Mucosa of stomach (tissue), 1 donor: ENCODE results near the gene IGF1.

Experiments used
- H3K27me3 ChIP-seq: one replicate; pipeline ENCODE4 v1.7.0; 2013; ENCODE audit warnings: mild to moderate bottlenecking, low read length; ENCODE audit not compliant: control insufficient read depth, insufficient read depth
- H3K36me3 ChIP-seq: one replicate; pipeline ENCODE4 v1.7.0; 2013; ENCODE audit warnings: low read length; ENCODE audit not compliant: control insufficient read depth, insufficient read depth
- H3K4me1 ChIP-seq: one replicate; pipeline ENCODE4 v1.7.0; 2013; ENCODE audit warnings: mild to moderate bottlenecking, low read length; ENCODE audit not compliant: control insufficient read depth, insufficient read depth
- H3K4me3 ChIP-seq: one replicate; pipeline ENCODE4 v1.7.0; 2013; ENCODE audit warnings: low read length
- H3K9ac ChIP-seq: one replicate; pipeline ENCODE4 v1.7.0; 2013; ENCODE audit warnings: mild to moderate bottlenecking, low read length, moderate library complexity
- H3K9me3 ChIP-seq: one replicate; pipeline ENCODE4 v1.7.0; 2013; ENCODE audit warnings: mild to moderate bottlenecking, low read length, moderate library complexity; ENCODE audit not compliant: control insufficient read depth
- donor health status: Pancreatic carcinoma.

Gene IGF1

DNA sequence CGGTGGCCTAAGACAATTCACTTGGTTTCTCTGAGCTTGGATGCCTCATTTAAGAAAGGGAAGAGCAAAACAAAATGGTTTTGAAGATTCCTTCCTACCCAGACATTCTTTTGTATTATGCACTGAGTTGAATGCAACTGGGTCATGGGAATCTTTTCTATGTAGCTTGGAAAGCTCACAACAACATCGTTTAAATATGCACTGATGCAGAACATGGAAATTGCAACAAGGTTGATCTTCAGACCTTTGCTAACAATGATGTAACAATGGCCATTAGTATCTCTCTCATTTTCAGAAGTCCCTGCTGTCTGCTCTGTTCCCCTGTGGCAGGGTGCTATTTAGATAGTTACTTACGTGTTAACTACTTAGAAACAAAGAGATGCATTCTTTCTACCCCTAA, 30.1 kb upstream of the IGF1 start:
- Histone ChIP-seq H3K9ac (no peak overlapping the region), H3K9me3 (no peaks in the 10 kb centered on the region)

DNA sequence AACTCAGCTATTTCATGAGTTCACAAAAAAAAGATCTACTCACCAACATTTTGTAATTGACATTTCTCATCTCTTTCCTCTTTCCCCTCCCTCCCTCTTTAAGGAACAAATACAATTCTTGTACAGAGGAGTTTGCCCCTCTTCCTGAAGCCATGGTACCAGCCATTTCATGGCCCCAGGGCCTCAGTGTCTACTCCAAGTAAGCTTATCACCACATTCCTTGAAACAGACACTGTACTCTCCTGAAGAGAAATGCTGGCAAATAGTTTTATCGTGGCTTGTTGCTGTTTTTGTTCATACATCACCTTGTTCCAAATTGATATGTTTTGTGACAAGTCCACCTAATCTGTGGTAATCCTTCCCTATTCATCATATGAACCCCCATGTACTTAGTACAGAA, 29.7 kb upstream of the IGF1 start:
- no peaks in the 10 kb centered on the region for H3K27me3 ChIP-seq
- H3K9me3 ChIP-seq, result no peaks in the 10 kb centered on the region
- no peak overlapping the region for H3K9ac ChIP-seq
- H3K4me3 ChIP-seq, result no peak overlapping the region
- H3K36me3 ChIP-seq, result no peaks in the 10 kb centered on the region
- peaks cover 10% of the 10 kb centered on the region for H3K4me1 ChIP-seq

More for the DNA sequence above, 30.1 kb upstream of the IGF1 start:
- Histone ChIP-seq H3K27me3 (no peaks in the 10 kb centered on the region), H3K4me1 (peaks cover 10% of the 10 kb centered on the region), H3K4me3 (no peak overlapping the region), H3K36me3 (no peaks in the 10 kb centered on the region)

DNA sequence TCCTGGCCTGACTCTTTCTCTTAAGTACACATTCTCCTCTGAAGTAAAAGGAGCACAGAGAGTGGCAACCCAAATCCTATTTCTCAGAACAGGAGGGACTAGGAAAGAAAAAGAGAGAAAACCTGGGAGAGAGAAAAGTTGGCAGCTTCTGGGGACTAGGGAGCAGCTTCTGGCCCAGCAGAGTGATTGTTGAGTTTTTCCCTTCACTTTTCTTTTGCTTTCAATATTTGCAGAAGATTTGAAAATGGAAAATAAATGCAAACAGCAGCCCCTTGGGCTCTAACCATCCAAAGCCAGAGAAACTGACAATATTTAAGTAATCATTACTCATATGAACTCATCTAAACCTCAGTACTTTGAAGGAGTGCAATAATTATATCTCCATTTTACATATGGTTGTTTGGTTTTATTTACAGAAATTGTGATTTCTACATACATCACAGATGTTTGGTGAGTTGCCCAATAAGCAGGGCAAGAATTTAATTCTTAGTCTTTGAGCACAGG, 28.8 kb upstream of the IGF1 start:
- Histone ChIP-seq H3K4me1 (peaks cover 10% of the 10 kb centered on the region), H3K9me3 (no peaks in the 10 kb centered on the region), H3K27me3 (no peaks in the 10 kb centered on the region), H3K9ac (no peak overlapping the region), H3K4me3 (no peak overlapping the region), H3K36me3 (no peaks in the 10 kb centered on the region)

DNA sequence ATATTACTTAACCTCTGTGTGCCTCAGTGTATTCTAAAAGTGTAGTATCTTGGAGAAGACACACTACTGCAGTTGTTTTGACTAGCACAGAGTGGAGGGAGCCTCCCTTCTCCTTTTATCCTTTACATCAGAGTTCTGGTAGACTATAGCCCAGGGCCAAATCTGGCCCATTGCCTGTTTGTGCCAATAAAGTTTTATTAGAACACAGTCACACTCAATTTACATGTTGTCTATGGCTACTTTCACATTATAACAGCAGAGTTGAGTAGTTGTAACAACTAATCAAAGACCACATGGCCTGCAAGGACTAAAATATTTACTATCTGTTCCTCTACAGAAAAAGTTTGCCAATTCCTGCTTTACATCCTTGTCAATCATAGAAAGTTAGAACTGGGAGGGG, 27.7 kb upstream of the IGF1 start:
- Histone ChIP-seq H3K9ac (no peak overlapping the region), H3K4me1 (peaks cover 10% of the 10 kb centered on the region), H3K4me3 (no peak overlapping the region), H3K9me3 (no peaks in the 10 kb centered on the region), H3K36me3 (no peaks in the 10 kb centered on the region), H3K27me3 (no peaks in the 10 kb centered on the region)

DNA sequence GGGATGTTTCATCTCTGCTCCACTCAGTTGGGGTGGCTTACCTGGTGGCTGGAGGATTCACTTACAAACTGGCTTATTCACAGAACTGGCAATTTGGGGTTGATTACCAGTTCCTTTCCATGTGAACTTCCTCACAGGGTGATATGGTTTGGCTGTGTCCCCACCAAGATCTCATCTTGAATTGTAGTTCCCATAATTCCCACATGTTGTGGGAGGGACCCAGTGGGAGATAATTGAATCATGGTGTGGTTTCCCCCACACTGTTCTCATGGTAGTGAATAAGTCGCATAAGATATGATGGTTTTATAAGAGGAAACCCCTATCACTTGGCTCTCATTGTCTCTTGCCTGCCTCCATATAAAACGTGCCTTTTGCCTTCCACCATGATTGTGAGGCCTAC, 26.9 kb upstream of the IGF1 start:
- Histone ChIP-seq H3K36me3 (no peaks in the 10 kb centered on the region), H3K4me3 (no peak overlapping the region), H3K9me3 (no peaks in the 10 kb centered on the region), H3K27me3 (no peaks in the 10 kb centered on the region), H3K4me1 (peaks cover 8% of the 10 kb centered on the region), H3K9ac (no peak overlapping the region)

DNA sequence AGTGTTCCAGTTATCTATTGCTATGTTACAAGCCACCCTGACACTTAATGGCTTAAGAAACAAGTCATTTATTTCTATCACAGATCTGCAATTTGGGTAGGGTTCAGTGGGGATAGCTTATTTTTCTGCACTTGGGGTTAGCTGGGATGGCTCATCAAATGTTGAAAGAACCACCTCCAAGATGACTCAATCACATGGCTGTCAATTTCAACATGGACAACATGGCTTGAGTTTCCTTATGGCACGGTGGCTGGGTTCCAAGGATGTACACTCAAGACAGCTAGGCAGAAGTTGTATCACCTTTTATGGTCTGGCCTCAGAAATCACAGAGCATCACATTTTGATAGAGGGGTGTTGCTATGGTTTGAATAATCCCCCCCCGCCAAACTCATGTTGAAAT, 24.5 kb upstream of the IGF1 start:
- Histone ChIP-seq H3K36me3 (no peaks in the 10 kb centered on the region), H3K9ac (no peak overlapping the region), H3K4me3 (no peak overlapping the region), H3K9me3 (no peaks in the 10 kb centered on the region), H3K4me1 (no peaks in the 10 kb centered on the region), H3K27me3 (no peaks in the 10 kb centered on the region)

DNA sequence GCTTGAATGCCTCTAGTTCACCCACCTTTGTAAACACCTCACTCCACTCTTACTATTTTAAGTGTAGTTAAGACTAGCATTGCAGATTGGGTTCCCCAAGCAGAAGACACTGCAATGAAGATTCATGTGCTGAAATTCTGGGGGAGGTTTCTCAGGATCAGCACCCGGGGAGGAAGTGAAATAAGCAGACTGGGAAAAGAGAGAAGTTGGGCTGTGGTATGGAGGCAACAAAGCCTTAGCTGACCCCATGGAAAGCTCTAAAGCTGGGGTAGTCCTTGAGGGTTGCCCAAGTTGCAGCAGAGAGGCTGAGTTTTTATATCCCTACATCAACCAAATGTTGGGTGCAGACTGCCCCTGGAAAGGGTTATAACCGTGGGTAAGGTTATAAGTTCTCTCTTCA, 23.9 kb upstream of the IGF1 start:
- no peaks in the 10 kb centered on the region for H3K27me3 ChIP-seq
- no peak overlapping the region for H3K4me3 ChIP-seq
- no peaks in the 10 kb centered on the region for H3K9me3 ChIP-seq
- H3K4me1 ChIP-seq, result no peaks in the 10 kb centered on the region
- H3K36me3 ChIP-seq, result no peaks in the 10 kb centered on the region
- no peak overlapping the region for H3K9ac ChIP-seq

DNA sequence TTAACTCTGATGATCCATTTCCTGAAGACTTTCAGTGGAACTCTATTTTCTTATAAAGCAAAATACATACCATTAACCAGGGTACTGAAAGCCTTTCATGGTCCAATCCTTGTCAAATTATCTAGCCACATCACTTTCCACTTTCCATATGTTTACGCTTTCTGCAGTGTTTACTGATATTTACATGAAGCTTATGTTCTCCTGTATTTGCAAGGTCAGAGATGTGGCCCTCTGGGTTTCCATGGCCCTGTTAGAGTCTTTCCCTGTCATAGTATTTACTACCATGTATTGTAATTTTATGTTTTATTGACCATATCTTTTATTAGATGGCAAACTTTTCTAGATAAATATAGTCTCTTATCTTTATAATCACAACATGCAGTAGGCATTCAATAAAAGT, 23.5 kb upstream of the IGF1 start:
- H3K27me3 ChIP-seq, result no peaks in the 10 kb centered on the region
- no peaks in the 10 kb centered on the region for H3K9me3 ChIP-seq

DNA sequence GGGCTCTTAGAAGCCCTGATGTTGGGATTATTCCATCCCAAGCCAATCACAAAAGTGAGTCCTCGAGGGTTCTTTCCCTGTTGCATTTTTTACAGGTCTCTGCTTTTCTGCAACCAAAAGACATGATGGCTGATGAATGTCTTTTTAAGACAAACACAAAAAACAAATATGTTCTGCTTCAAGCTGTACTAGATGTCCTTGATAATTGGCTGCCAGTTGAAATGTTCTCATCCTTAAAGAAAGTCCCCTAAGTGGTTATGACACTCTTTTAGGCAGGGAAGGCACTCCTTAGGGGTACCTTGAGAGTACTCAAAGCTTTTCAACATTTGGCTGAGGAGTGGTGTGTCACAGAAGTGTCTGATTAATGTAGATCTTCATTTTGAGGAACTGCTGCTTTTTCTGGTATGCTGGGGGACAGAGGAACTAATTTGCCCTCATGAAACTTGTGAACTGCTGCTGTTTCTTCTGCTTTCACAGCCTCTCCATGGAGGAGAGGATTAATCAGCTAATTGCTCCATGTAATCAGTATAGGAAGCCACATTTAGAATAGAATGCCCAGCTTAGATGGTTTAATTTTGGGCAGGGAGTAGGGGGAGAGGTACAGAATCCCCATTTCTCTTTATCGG, 22.8 kb upstream of the IGF1 start:
- Histone ChIP-seq H3K4me3 (no peak overlapping the region), H3K4me1 (no peaks in the 10 kb centered on the region), H3K27me3 (no peaks in the 10 kb centered on the region), H3K9me3 (no peaks in the 10 kb centered on the region), H3K9ac (no peak overlapping the region), H3K36me3 (no peaks in the 10 kb centered on the region)

More for the DNA sequence above, 23.5 kb upstream of the IGF1 start:
- Histone ChIP-seq H3K9ac (no peak overlapping the region), H3K4me1 (no peaks in the 10 kb centered on the region), H3K36me3 (no peaks in the 10 kb centered on the region), H3K4me3 (no peak overlapping the region)

DNA sequence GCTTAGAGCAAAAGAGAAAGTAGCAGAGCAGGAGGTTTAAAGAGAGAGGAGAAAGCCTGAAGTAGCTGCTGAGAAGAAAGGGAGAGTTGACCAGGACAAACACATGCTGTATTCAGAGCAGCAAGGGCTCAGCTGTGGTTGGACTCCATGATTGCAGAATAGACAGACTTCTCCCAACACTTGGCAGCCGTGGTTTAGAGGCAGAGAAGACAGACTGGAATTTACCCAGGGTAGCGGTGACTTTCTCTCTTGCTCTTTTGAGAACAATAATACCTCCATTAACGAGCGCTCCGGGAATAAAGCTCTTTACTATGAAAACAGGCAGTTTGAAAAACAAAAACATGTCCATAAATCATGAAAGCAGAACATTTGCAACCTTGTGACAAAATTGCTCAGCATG, 21.4 kb upstream of the IGF1 start:
- Histone ChIP-seq H3K36me3 (no peaks in the 10 kb centered on the region), H3K9ac (no peak overlapping the region), H3K27me3 (no peaks in the 10 kb centered on the region), H3K9me3 (no peaks in the 10 kb centered on the region), H3K4me1 (no peaks in the 10 kb centered on the region), H3K4me3 (no peak overlapping the region)

DNA sequence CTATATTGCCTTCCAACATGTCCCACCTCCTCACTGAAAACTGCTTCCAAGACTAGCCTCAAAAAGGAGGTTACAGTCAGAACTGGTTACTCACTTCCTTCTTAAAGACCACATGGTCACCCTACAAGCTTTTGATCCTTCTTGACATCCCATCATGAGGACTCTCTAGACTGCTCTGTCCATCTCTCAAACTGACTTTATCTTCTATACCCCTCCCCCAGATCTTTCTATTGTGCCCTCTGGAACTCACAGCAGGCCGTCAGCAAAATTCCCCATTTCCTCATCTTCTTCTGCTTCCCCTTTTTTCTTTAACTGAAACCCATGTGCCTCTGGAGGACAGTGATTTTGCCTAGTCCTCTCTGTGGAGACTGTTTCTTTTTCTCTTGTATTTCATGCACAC, 18.1 kb upstream of the IGF1 start:
- no peaks in the 10 kb centered on the region for H3K36me3 ChIP-seq
- no peaks in the 10 kb centered on the region for H3K9me3 ChIP-seq
- no peak overlapping the region for H3K9ac ChIP-seq
- H3K4me1 ChIP-seq, result no peaks in the 10 kb centered on the region
- no peak overlapping the region for H3K4me3 ChIP-seq
- H3K27me3 ChIP-seq, result no peaks in the 10 kb centered on the region

DNA sequence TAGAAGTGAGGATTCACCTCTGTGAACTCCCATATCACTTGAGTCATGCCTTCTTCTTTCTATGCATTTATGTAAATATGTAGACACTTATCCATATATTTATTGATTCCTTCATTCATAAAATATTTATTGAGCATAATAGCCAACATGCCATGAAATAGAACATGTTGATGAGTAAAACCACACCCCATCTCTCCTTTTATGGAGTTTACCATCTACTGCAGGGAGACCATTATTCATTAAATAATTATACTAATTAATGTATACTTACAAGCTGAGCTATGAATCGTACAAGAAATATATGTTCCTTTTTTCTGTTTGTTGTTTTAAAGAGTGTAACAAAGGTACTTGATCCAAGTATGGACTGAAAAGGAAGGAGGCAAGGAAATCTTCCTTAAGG, 17.4 kb upstream of the IGF1 start:
- H3K9me3 ChIP-seq, result no peaks in the 10 kb centered on the region
- no peaks in the 10 kb centered on the region for H3K27me3 ChIP-seq
- H3K36me3 ChIP-seq, result no peaks in the 10 kb centered on the region
- no peak overlapping the region for H3K9ac ChIP-seq
- H3K4me3 ChIP-seq, result no peak overlapping the region
- no peaks in the 10 kb centered on the region for H3K4me1 ChIP-seq

DNA sequence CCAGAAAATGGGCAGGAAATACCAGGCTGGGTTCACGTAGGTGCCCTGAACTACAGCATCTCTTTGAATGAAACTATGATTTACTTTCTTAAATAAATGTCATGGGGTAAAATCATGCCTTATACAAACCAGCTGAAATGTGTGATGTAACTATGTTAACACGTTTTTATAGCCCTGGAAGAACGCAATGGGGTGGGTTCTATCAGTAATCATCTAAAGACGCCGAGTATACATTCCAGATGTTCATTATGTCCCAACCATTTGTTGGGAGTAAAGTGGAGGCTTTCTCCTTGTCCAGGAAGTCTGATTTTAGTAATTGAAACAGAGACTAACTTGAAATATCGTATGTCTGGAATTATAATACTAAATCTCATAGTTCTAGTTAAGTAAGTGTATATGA, 16.2 kb upstream of the IGF1 start:
- H3K27me3 ChIP-seq, result no peaks in the 10 kb centered on the region
- H3K4me1 ChIP-seq, result no peaks in the 10 kb centered on the region
- no peak overlapping the region for H3K4me3 ChIP-seq

More for the DNA sequence above, 16.2 kb upstream of the IGF1 start:
- no peaks in the 10 kb centered on the region for H3K9me3 ChIP-seq
- no peaks in the 10 kb centered on the region for H3K36me3 ChIP-seq
- no peak overlapping the region for H3K9ac ChIP-seq
